HepG2 (cell line): ENCODE data around the gene HNRNPA2B1. TPM values are rescaled to one million over a fixed set of nuclear protein-coding genes. Genes with fewer than 3 reads are reported as not detected.
"Not testable (repeated sequence)": the region's sequence is repeated elsewhere in the genome, so short reads cannot be mapped to it uniquely, and the experiment has no call there.

Experiments
- ATAC-seq: fragments of 200-7000 bp; cut with Tn5 transposase; 3 replicates; pipeline ENCODE4 v1.9.1; 2020; ENCODE audit warnings: mild to moderate bottlenecking, moderate library complexity
- BruUV-seq: library from RNA; stranded (reverse); fragments of 400-500 nt; replicated peaks from 2 replicates; lab custom pipeline; 2021; lab: Mats Ljungman, UMichigan
- CTCF ChIA-PET: fragments of 300-600 bp; formaldehyde crosslinking; extraction: SDS; loops from one replicate; lab custom pipeline; 2021; ENCODE audit warnings: low total read pairs, inconsistent platforms, low intra/inter-chr PET ratio; lab: Yijun Ruan, JAX
- POLR2A ChIA-PET: fragments of 350-600 bp; sonication (Branson Sonifier 250); formaldehyde crosslinking; loops from one replicate; lab custom pipeline; 2020; ENCODE audit warnings: antibody characterized with exemption, inconsistent platforms; lab: Yijun Ruan, JAX
- DNase-seq: peaks from one replicate; pipeline ENCODE4 v3.0.0-alpha.2; 2015; ENCODE audit warnings: low spot score
- FAIRE-seq: peaks from 3 replicates; lab custom pipeline; 2011; peaks lifted over from hg19 to GRCh38; lab: Jason Lieb, UNC
- H2AFZ ChIP-seq: one replicate; pipeline ENCODE4 v1.6.1; 2011; ENCODE audit warnings: low read length, inconsistent platforms
- H3K27ac ChIP-seq: fragments of 300-600 bp; 3 replicates; pipeline ENCODE4 v1.8.0; 2011; ENCODE audit warnings: mixed run types, mild to moderate bottlenecking, mixed read lengths, low read length, inconsistent platforms; ENCODE audit not compliant: insufficient read depth; ENCODE audit errors: extremely low read length
- H3K27me3 ChIP-seq, 2 experiments: fragments of 200-600 bp in 1 of 2; 2 replicates in 1 of 2; 3 replicates in 1 of 2; pipeline versions ENCODE4 v1.6.0 to v1.8.0; 2011; ENCODE audit warnings: low read length in 2 of 2, mild to moderate bottlenecking in 2 of 2, moderate library complexity in 2 of 2, inconsistent platforms in 1 of 2; ENCODE audit not compliant: insufficient read depth in 2 of 2, control insufficient read depth in 1 of 2
- H3K36me3 ChIP-seq, 2 experiments: fragments of 200-600 bp in 1 of 2; replicated peaks in 1 of 2; 2 replicates in 1 of 2; 3 replicates in 1 of 2; pipeline versions ENCODE4 v1.5.1 to v1.8.0; 2011; ENCODE audit warnings: low read length in 2 of 2, inconsistent platforms in 1 of 2; ENCODE audit not compliant: insufficient read depth in 2 of 2, control insufficient read depth in 1 of 2
- H3K4me1 ChIP-seq: 2 replicates; pipeline ENCODE4 v1.5.1; 2012; ENCODE audit warnings: low read length, inconsistent platforms; ENCODE audit not compliant: insufficient read depth
- H3K4me2 ChIP-seq: 2 replicates; pipeline ENCODE4 v1.6.0; 2011; ENCODE audit warnings: low read depth, low read length, inconsistent platforms
- H3K4me3 ChIP-seq, 3 experiments: fragments of 200-600 bp in 1 of 3; sonication (generic), shearing (Covaris generic) in 1 of 3; replicated peaks in 1 of 3; 2 replicates each; pipeline ENCODE4 v1.5.1; 2011 to 2016; ENCODE audit warnings: low read length in 3 of 3, inconsistent platforms in 2 of 3, low read depth in 2 of 3, mild to moderate bottlenecking in 2 of 3, control low read depth in 1 of 3, mixed read lengths in 1 of 3; ENCODE audit not compliant: insufficient read depth in 1 of 3
- H3K79me2 ChIP-seq: one replicate; pipeline ENCODE4 v1.6.1; 2011; ENCODE audit warnings: low read length, inconsistent platforms; ENCODE audit not compliant: insufficient read depth
- H3K9ac ChIP-seq: 2 replicates; pipeline ENCODE4 v1.6.0; 2011; ENCODE audit warnings: mild to moderate bottlenecking, low read depth, low read length, inconsistent platforms; ENCODE audit not compliant: insufficient read depth
- H3K9me3 ChIP-seq: 2 replicates; pipeline ENCODE4 v1.5.1; 2012; ENCODE audit warnings: mild to moderate bottlenecking, low read length
- H4K20me1 ChIP-seq: 2 replicates; pipeline ENCODE4 v1.6.0; 2011; ENCODE audit warnings: inconsistent platforms, mild to moderate bottlenecking, low read length, moderate library complexity; ENCODE audit not compliant: insufficient read depth
- AGO1 ChIP-seq: fragments of 200-400 bp; formaldehyde crosslinking; IDR thresholded peaks from 2 replicates; pipeline ENCODE4 v1.6.1; 2017; ENCODE audit warnings: mild to moderate bottlenecking, low read depth, low read length, moderate library complexity; ENCODE audit not compliant: poor library complexity, severe bottlenecking
- MBD4 ChIP-seq: IDR thresholded peaks from 2 replicates; pipeline ENCODE4 v1.6.1; 2012; ENCODE audit warnings: low read length, inconsistent platforms, borderline replicate concordance
- REL ChIP-seq: sonication (generic); formaldehyde crosslinking; conservative IDR thresholded peaks from 2 replicates; pipeline ENCODE4 v1.8.0; 2022; ENCODE audit warnings: mild to moderate bottlenecking, missing genetic modification reagents, moderate library complexity
- WGBS: methylation state at CpG from one replicate; pipeline ENCODE4 v1.1.6; 2017; ENCODE audit warnings: low lambda C conversion rate; 5-methylcytosine and 5-hydroxymethylcytosine counted together
- in situ Hi-C: cut with HindIII; loops from 2 replicates; pipeline ENCODE4 v1.10.0; 2017; ENCODE audit warnings: low pct_unique_long_range_greater_than_20kb; ENCODE audit not compliant: extremely low pct_ligation_motif_present
- intact Hi-C: fragments of 100-400 bp; cut with micrococcal nuclease; formaldehyde crosslinking; loops from one replicate; pipeline ENCODE4 v1.10.0; 2022; ENCODE audit not compliant: unreplicated experiment
- polyA plus RNA-seq, 8 experiments: library from polyadenylated mRNA; depleted of rRNA in 3 of 8; stranded (reverse) in 7 of 8; unstranded in 1 of 8; fragments of >200 nt; fragmentation: Illumina TruSeq in 4 of 8; extraction: Trizol in 4 of 8; gene quantifications; 2 replicates each; pipeline versions ENCODE4 v1.2.1 to v1.2.3, GENCODE V29; 2011 to 2016; ENCODE audit warnings: low read depth in 4 of 8, missing spikeins in 1 of 8, mixed read lengths in 1 of 8; ENCODE audit not compliant: insufficient read depth in 1 of 8
- total RNA-seq, 5 experiments: library from RNA; depleted of rRNA; stranded (reverse); fragments of >200 nt; fragmentation: Illumina TruSeq; extraction: Trizol; gene quantifications; 2 replicates each; pipeline ENCODE4 v1.2.3, GENCODE V29; 2016; ENCODE audit warnings: low read depth in 1 of 5

Gene HNRNPA2B1
- total and polyA plus RNA-seq, 2 of the 13 experiments (the other 11 are each of a cell fraction or from before 2014, with no cell fraction given), result 193 to 412 TPM

DNA sequence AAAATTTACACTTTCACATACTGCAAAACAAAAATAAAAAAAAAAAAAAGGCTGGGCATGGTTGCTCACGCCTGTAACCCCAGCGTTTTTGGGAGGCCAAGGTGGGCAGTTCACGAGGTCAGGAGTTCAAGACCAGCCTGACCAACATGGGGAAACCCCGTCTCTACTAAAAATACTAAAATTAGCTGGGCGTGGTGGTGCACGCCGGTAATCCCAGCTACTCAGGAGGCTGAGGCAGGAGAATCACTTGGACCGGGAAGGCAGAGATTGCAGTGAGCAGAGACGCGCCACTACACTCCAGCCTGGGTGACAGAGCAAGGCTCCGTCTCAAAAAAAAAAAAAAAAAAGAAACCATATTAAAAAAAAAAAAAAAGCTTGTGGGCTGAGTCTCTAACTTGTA, 5.8 kb downstream of the HNRNPA2B1 start:
- H2AFZ ChIP-seq, FAIRE-seq, H3K27me3 ChIP-seq, H3K9me3 ChIP-seq, H3K27ac ChIP-seq, in situ Hi-C loops, DNase-seq, H3K9ac ChIP-seq, H3K4me3 ChIP-seq, ATAC-seq, BruUV-seq, H3K4me2 ChIP-seq, POLR2A ChIA-PET, CTCF ChIA-PET: not testable (repeated sequence)
- 93% methylated on average over 11 of the region's 11 CpGs for WGBS
- H4K20me1 ChIP-seq, result peaks cover 94% of the 10 kb centered on the region
- peaks cover 69% of the 10 kb centered on the region for H3K79me2 ChIP-seq
- peaks cover 25 to 73% of the 10 kb centered on the region in 2 experiments for H3K36me3 ChIP-seq
- peak; percentile 77 for TF ChIP-seq AGO1
- H3K4me1 ChIP-seq, result peaks cover 53% of the 10 kb centered on the region
- intact Hi-C loops, result loop anchor here (5.0 kb wide), 2 partner anchors 102 to 302 kb away; no protein-coding TSS in a partner anchor

- no peaks in the 10 kb centered on the region for H3K9me3 ChIP-seq
- peak; percentile 67; the same call in 1 of the 2 replicates for TF ChIP-seq MBD4
- no peak for TF ChIP-seq REL (CRISPR knock-in tag)
- intact Hi-C loops (no loop called here), in situ Hi-C loops (no loop called here)
- ChIA-PET CTCF (no interaction called here), POLR2A (interaction anchor here (1.5 kb wide), 2 partner anchors 12 to 42 kb away, joined by 4 read pairs; partner anchors contain the start of gene NFE2L3)
- peaks cover 25 to 78% of the 10 kb centered on the region in 2 experiments for H3K36me3 ChIP-seq
- H3K4me2 ChIP-seq, result no peak overlapping the region
- H3K27me3 ChIP-seq, result no peaks in the 10 kb centered on the region
- DNase-seq, result no peak
- BruUV-seq, result no TSS peak
- no peak overlapping the region for H3K9ac ChIP-seq
- no peak overlapping the region for H2AFZ ChIP-seq
- ATAC-seq, result peak; percentile 8; the same call in 1 of the 3 replicates
- peaks cover 57% of the 10 kb centered on the region for H3K79me2 ChIP-seq
- 98% methylated on average over 8 of the region's 8 CpGs for WGBS
- H3K4me1 ChIP-seq, result peaks cover 53% of the 10 kb centered on the region
- no peak for FAIRE-seq
- no peak overlapping the region for H3K27ac ChIP-seq
- peaks cover 95% of the 10 kb centered on the region for H4K20me1 ChIP-seq
- no peak overlapping the region for H3K4me3 ChIP-seq
Observed at GRCh38 chr7:26193432-26194207, 6.9 kb downstream of the HNRNPA2B1 start.
